ENCODE measurements around the gene QSOX2. TPM values are rescaled to one million over a fixed set of nuclear protein-coding genes. Genes with fewer than 3 reads are reported as not detected.

QSOX2 gene
- total RNA-seq, 1 experiment from 2014 or later: 20.5 TPM

- intact Hi-C loops (cut with micrococcal nuclease; ENCODE audit: unreplicated experiment): no loop called here
- peaks cover 9% of the 10 kb centered on the region for H3K27me3 Mint-ChIP-seq (ENCODE audit: unreplicated experiment)
- DNase-seq: no peak
- CTCF ChIA-PET: no interaction called here
- H3K36me3 Mint-ChIP-seq (ENCODE audit: insufficient read depth, unreplicated experiment): peaks cover 22% of the 10 kb centered on the region
- H3K27ac Mint-ChIP-seq (ENCODE audit: unreplicated experiment): no peak overlapping the region
- H3K4me3 Mint-ChIP-seq (ENCODE audit: low read depth, unreplicated experiment): no peak overlapping the region
- peaks cover 23% of the 10 kb centered on the region for H3K4me1 Mint-ChIP-seq (ENCODE audit: low read depth, unreplicated experiment)
- TF ChIP-seq, protein P1, sequence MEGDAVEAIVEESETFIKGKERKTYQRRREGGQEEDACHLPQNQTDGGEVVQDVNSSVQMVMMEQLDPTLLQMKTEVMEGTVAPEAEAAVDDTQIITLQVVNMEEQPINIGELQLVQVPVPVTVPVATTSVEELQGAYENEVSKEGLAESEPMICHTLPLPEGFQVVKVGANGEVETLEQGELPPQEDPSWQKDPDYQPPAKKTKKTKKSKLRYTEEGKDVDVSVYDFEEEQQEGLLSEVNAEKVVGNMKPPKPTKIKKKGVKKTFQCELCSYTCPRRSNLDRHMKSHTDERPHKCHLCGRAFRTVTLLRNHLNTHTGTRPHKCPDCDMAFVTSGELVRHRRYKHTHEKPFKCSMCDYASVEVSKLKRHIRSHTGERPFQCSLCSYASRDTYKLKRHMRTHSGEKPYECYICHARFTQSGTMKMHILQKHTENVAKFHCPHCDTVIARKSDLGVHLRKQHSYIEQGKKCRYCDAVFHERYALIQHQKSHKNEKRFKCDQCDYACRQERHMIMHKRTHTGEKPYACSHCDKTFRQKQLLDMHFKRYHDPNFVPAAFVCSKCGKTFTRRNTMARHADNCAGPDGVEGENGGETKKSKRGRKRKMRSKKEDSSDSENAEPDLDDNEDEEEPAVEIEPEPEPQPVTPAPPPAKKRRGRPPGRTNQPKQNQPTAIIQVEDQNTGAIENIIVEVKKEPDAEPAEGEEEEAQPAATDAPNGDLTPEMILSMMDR (IDR thresholded peaks at IDR 0.05; ENCODE audit: unreplicated experiment): no peak
- BruUV-seq (replicated peaks): no TSS peak
- H3K9me3 Mint-ChIP-seq (ENCODE audit: low read depth, unreplicated experiment): no peaks in the 10 kb centered on the region
These were observed 3.4 kb downstream of the QSOX2 start for GRCh38 chr9:136242248-136242647.

GRCh38 chr9:136241542-136241941 lies 4.1 kb downstream of the QSOX2 start:
- H3K4me3 Mint-ChIP-seq (ENCODE audit: low read depth, unreplicated experiment): no peak overlapping the region
- H3K36me3 Mint-ChIP-seq (ENCODE audit: insufficient read depth, unreplicated experiment): peaks cover 18% of the 10 kb centered on the region
- H3K27ac Mint-ChIP-seq (ENCODE audit: unreplicated experiment): no peak overlapping the region
- CTCF ChIA-PET: no interaction called here
- no TSS peak for BruUV-seq (replicated peaks)
- H3K27me3 Mint-ChIP-seq (ENCODE audit: unreplicated experiment): peaks cover 2% of the 10 kb centered on the region
- intact Hi-C loops (cut with micrococcal nuclease; ENCODE audit: unreplicated experiment): no loop called here
- TF ChIP-seq, protein P1 (IDR thresholded peaks at IDR 0.05; ENCODE audit: unreplicated experiment): no peak
- no peak for DNase-seq
- H3K9me3 Mint-ChIP-seq (ENCODE audit: low read depth, unreplicated experiment): no peaks in the 10 kb centered on the region
- H3K4me1 Mint-ChIP-seq (ENCODE audit: low read depth, unreplicated experiment): peaks cover 23% of the 10 kb centered on the region

- intact Hi-C loops (cut with micrococcal nuclease; ENCODE audit: unreplicated experiment): no loop called here
- no peaks in the 10 kb centered on the region for H3K9me3 Mint-ChIP-seq (ENCODE audit: low read depth, unreplicated experiment)
- no TSS peak for BruUV-seq (replicated peaks)
- H3K36me3 Mint-ChIP-seq (ENCODE audit: insufficient read depth, unreplicated experiment): peaks cover 20% of the 10 kb centered on the region
- H3K27me3 Mint-ChIP-seq (ENCODE audit: unreplicated experiment): no peaks in the 10 kb centered on the region
- CTCF ChIA-PET: no interaction called here
- no peak for DNase-seq
- H3K4me1 Mint-ChIP-seq (ENCODE audit: low read depth, unreplicated experiment): peaks cover 23% of the 10 kb centered on the region
- H3K27ac Mint-ChIP-seq (ENCODE audit: unreplicated experiment): no peak overlapping the region
- H3K4me3 Mint-ChIP-seq (ENCODE audit: low read depth, unreplicated experiment): no peak overlapping the region
- TF ChIP-seq, protein P1 (IDR thresholded peaks at IDR 0.05; ENCODE audit: unreplicated experiment): no peak
These were observed 4.7 kb downstream of the QSOX2 start for GRCh38 chr9:136240941-136241340.

GRCh38 chr9:136239983-136240330 lies 5.7 kb downstream of the QSOX2 start:
- intact Hi-C loops (cut with micrococcal nuclease; ENCODE audit: unreplicated experiment): no loop called here
- Mint-ChIP-seq H3K4me3 (ENCODE audit: low read depth, unreplicated experiment) (no peak overlapping the region), H3K27me3 (ENCODE audit: unreplicated experiment) (no peaks in the 10 kb centered on the region), H3K27ac (ENCODE audit: unreplicated experiment) (no peak overlapping the region), H3K9me3 (ENCODE audit: low read depth, unreplicated experiment) (no peaks in the 10 kb centered on the region), H3K36me3 (ENCODE audit: insufficient read depth, unreplicated experiment) (peaks cover 11% of the 10 kb centered on the region), H3K4me1 (ENCODE audit: low read depth, unreplicated experiment) (peaks cover 21% of the 10 kb centered on the region)
- BruUV-seq (replicated peaks): no TSS peak
- TF ChIP-seq, protein P1 (IDR thresholded peaks at IDR 0.05; ENCODE audit: unreplicated experiment): no peak
- DNase-seq: no peak
- CTCF ChIA-PET: no interaction called here

Measured in Calu3 (cell line).